Ishikawa (cell line): Measurements from ENCODE around the gene KLHL2.

Experiments used
- CEBPB ChIP-seq: IDR thresholded peaks from 2 replicates; pipeline ENCODE4 v1.6.1; 2012
- CREB1 ChIP-seq: IDR thresholded peaks from 2 replicates; pipeline ENCODE4 v1.6.1; 2012; ENCODE audit warnings: low read depth
- EGR1 ChIP-seq: IDR thresholded peaks from 2 replicates; pipeline ENCODE4 v1.6.1; 2012
- EP300 ChIP-seq: IDR thresholded peaks from 2 replicates; pipeline ENCODE4 v1.6.1; 2012; ENCODE audit warnings: borderline replicate concordance
- FOXM1 ChIP-seq: IDR thresholded peaks from 2 replicates; pipeline ENCODE4 v1.6.1; 2012; ENCODE audit warnings: low read depth, borderline replicate concordance
- MAX ChIP-seq: IDR thresholded peaks from 2 replicates; pipeline ENCODE4 v1.6.1; 2012
- NFIC ChIP-seq: IDR thresholded peaks from 2 replicates; pipeline ENCODE4 v1.6.1; 2012
- RAD21 ChIP-seq: IDR thresholded peaks from 2 replicates; pipeline ENCODE4 v1.6.1; 2012; ENCODE audit warnings: low read depth
- REST ChIP-seq: IDR thresholded peaks from 2 replicates; pipeline ENCODE4 v1.6.1; 2012; ENCODE audit warnings: low read depth, mild to moderate bottlenecking
- TAF1 ChIP-seq: IDR thresholded peaks from 2 replicates; pipeline ENCODE4 v1.6.1; 2012; ENCODE audit warnings: low read depth, mild to moderate bottlenecking
- TCF12 ChIP-seq: IDR thresholded peaks from 2 replicates; pipeline ENCODE4 v1.6.1; 2012; ENCODE audit warnings: low read depth
- TEAD4 ChIP-seq: IDR thresholded peaks from 2 replicates; pipeline ENCODE4 v1.6.1; 2012
- USF1 ChIP-seq: IDR thresholded peaks from 2 replicates; pipeline ENCODE4 v1.6.1; 2012
- YY1 ChIP-seq: IDR thresholded peaks from 2 replicates; pipeline ENCODE4 v1.6.1; 2012; ENCODE audit warnings: low read depth
- ZBTB7A ChIP-seq: IDR thresholded peaks from 2 replicates; pipeline ENCODE4 v1.6.1; 2012; ENCODE audit warnings: low read depth

The KLHL2 gene

GRCh38 chr4:165309456-165309855 is 102.1 kb downstream of the KLHL2 start:
- TF ChIP-seq RAD21 (no peak), YY1 (no peak), CREB1 (no peak), TEAD4 (no peak), TAF1 (no peak), MAX (no peak), REST (no peak), CEBPB (no peak), EGR1 (no peak), USF1 (no peak), FOXM1 (no peak), TCF12 (no peak), NFIC (no peak)

- TF ChIP-seq ZBTB7A (no peak), FOXM1 (no peak), TEAD4 (no peak), NFIC (no peak), EGR1 (no peak), RAD21 (no peak), YY1 (no peak), CREB1 (no peak), TAF1 (no peak), USF1 (no peak)
These were observed 105.1 kb downstream of the KLHL2 start for GRCh38 chr4:165312506-165312905.

GRCh38 chr4:165319030-165319429 is 111.7 kb downstream of the KLHL2 start:
- no peak for TF ChIP-seq FOXM1
- TF ChIP-seq EGR1: no peak
- TF ChIP-seq TAF1: no peak
- TF ChIP-seq YY1: no peak

GRCh38 chr4:165319509-165319908 is 112.1 kb downstream of the KLHL2 start:
- TF ChIP-seq USF1 (no peak), MAX (no peak), CEBPB (no peak), TAF1 (no peak), REST (no peak), ZBTB7A (no peak), FOXM1 (no peak), CREB1 (no peak), RAD21 (no peak), YY1 (no peak), NFIC (no peak), EGR1 (no peak), TCF12 (no peak), EP300 (no peak)

- TF ChIP-seq FOXM1 (no peak), USF1 (no peak), CEBPB (no peak), ZBTB7A (no peak), EP300 (no peak), TCF12 (no peak), YY1 (no peak), REST (no peak), EGR1 (no peak), RAD21 (no peak), TAF1 (no peak), TEAD4 (no peak)
These were observed 117.0 kb downstream of the KLHL2 start for GRCh38 chr4:165324236-165324917.
